Measurements from ENCODE around the gene MDM1. TPM values are rescaled to one million over a fixed set of nuclear protein-coding genes. Genes with fewer than 3 reads are reported as not detected.

The MDM1 gene
- total RNA-seq, 2 donors from 2014 or later = 12.4 to 18.9 TPM

- no peak overlapping the region for H3K4me3 ChIP-seq
- 49% methylated on average over 2 of the region's 2 CpGs for WGBS
- no peaks in the 10 kb centered on the region for H3K4me1 ChIP-seq (replicated peaks)
- TF ChIP-seq CTCF (IDR thresholded peaks at IDR 0.05) (no peak), POLR2AphosphoS5 (IDR thresholded peaks at IDR 0.05) (no peak), POLR2A (IDR thresholded peaks at IDR 0.05) (no peak)
- H3K27ac ChIP-seq = no peak overlapping the region
- DNase-seq (ENCODE audit: low spot score) = no peak
- intact Hi-C loops (cut with DNase I) = no loop called here
- peaks cover 2% of the 10 kb centered on the region for H3K27me3 ChIP-seq (replicated peaks; ENCODE audit: insufficient read depth)
- H3K36me3 ChIP-seq = no peaks in the 10 kb centered on the region
- no peaks in the 10 kb centered on the region for H3K9me3 ChIP-seq
These were observed 12.0 kb upstream of the MDM1 start for GRCh38 chr12:68344126-68344525.

GRCh38 chr12:68342966-68343365, 10.8 kb upstream of the MDM1 start:
- H3K36me3 ChIP-seq = no peaks in the 10 kb centered on the region
- H3K27ac ChIP-seq = no peak overlapping the region
- H3K4me1 ChIP-seq (replicated peaks) = no peaks in the 10 kb centered on the region
- DNase-seq (ENCODE audit: low spot score) = no peak
- no peak overlapping the region for H3K4me3 ChIP-seq
- no peaks in the 10 kb centered on the region for H3K9me3 ChIP-seq
- intact Hi-C loops (cut with DNase I) = no loop called here
- H3K27me3 ChIP-seq (replicated peaks; ENCODE audit: insufficient read depth) = no peaks in the 10 kb centered on the region
- no peak for TF ChIP-seq POLR2A (IDR thresholded peaks at IDR 0.05)
- TF ChIP-seq POLR2AphosphoS5 (IDR thresholded peaks at IDR 0.05) = no peak
- no peak for TF ChIP-seq CTCF (IDR thresholded peaks at IDR 0.05)
- WGBS = 55% methylated on average over 3 of the region's 3 CpGs

- Histone ChIP-seq H3K4me3 (no peak overlapping the region), H3K9me3 (no peaks in the 10 kb centered on the region), H3K36me3 (no peaks in the 10 kb centered on the region), H3K4me1 (replicated peaks) (no peaks in the 10 kb centered on the region), H3K27me3 (replicated peaks; ENCODE audit: insufficient read depth) (no peaks in the 10 kb centered on the region), H3K27ac (no peak overlapping the region)
- intact Hi-C loops (cut with DNase I) = no loop called here
- no peak for DNase-seq (ENCODE audit: low spot score)
- TF ChIP-seq CTCF (IDR thresholded peaks at IDR 0.05) (no peak), POLR2AphosphoS5 (IDR thresholded peaks at IDR 0.05) (no peak), POLR2A (IDR thresholded peaks at IDR 0.05) (no peak)
- 98% methylated on average over 2 of the region's 2 CpGs for WGBS
These were observed 9.7 kb upstream of the MDM1 start for GRCh38 chr12:68341822-68342221.

GRCh38 chr12:68340404-68341270, 8.5 kb upstream of the MDM1 start:
- DNase-seq (ENCODE audit: low spot score) = no peak
- Histone ChIP-seq H3K27ac (no peak overlapping the region), H3K4me3 (no peak overlapping the region), H3K4me1 (replicated peaks) (no peaks in the 10 kb centered on the region), H3K36me3 (no peaks in the 10 kb centered on the region), H3K9me3 (no peaks in the 10 kb centered on the region), H3K27me3 (replicated peaks; ENCODE audit: insufficient read depth) (no peaks in the 10 kb centered on the region)
- intact Hi-C loops (cut with DNase I) = no loop called here
- no peak for TF ChIP-seq POLR2A (IDR thresholded peaks at IDR 0.05)
- TF ChIP-seq CTCF (IDR thresholded peaks at IDR 0.05) = no peak
- TF ChIP-seq POLR2AphosphoS5 (IDR thresholded peaks at IDR 0.05) = no peak
- 53% methylated on average over 8 of the region's 8 CpGs for WGBS

GRCh38 chr12:68336889-68337303, 4.7 kb upstream of the MDM1 start:
- Histone ChIP-seq H3K4me1 (replicated peaks) (no peaks in the 10 kb centered on the region), H3K27me3 (replicated peaks; ENCODE audit: insufficient read depth) (no peaks in the 10 kb centered on the region), H3K27ac (peak overlapping the region; percentile 21 to 36), H3K4me3 (no peak overlapping the region), H3K9me3 (no peaks in the 10 kb centered on the region), H3K36me3 (no peaks in the 10 kb centered on the region)
- WGBS = 12% methylated on average over 4 of the region's 4 CpGs
- DNase-seq (ENCODE audit: low spot score) = peak; percentile 74
- intact Hi-C loops (cut with DNase I) = no loop called here
- TF ChIP-seq POLR2AphosphoS5 (IDR thresholded peaks at IDR 0.05) = peak; percentile 76
- no peak for TF ChIP-seq CTCF (IDR thresholded peaks at IDR 0.05)
